Measurements from ENCODE around the gene ARHGAP24.

GRCh38 chr4:85865256-85865655, 390.3 kb downstream of the ARHGAP24 start:
- no peak for TF ChIP-seq ZFP36 (IDR thresholded peaks at IDR 0.05; ENCODE audit: borderline replicate concordance, partially characterized antibody)
- no peak for TF ChIP-seq CHD2 (IDR thresholded peaks at IDR 0.05; ENCODE audit: low read length, partially characterized antibody)
- no peak for TF ChIP-seq ATOH8 (CRISPR knock-in tag; IDR thresholded peaks at IDR 0.05; ENCODE audit: low read depth)
- no peak for TF ChIP-seq MAX (IDR thresholded peaks at IDR 0.05)
- no peak for TF ChIP-seq RCOR1 (IDR thresholded peaks at IDR 0.05; ENCODE audit: low read depth, low read length)
- no peak for TF ChIP-seq SREBF2 (IDR thresholded peaks at IDR 0.05)

Measured in A549 (cell line).